GM04504 (cell line): ENCODE data around the gene SND1.
"Not testable (repeated sequence)": the region's sequence is repeated elsewhere in the genome, so short reads cannot be mapped to it uniquely, and the experiment has no call there.

Experiments
- DNase-seq: peaks from one replicate; pipeline ENCODE4 v3.0.0-alpha.2; 2012; ENCODE audit warnings: low read depth

Gene SND1

DNA sequence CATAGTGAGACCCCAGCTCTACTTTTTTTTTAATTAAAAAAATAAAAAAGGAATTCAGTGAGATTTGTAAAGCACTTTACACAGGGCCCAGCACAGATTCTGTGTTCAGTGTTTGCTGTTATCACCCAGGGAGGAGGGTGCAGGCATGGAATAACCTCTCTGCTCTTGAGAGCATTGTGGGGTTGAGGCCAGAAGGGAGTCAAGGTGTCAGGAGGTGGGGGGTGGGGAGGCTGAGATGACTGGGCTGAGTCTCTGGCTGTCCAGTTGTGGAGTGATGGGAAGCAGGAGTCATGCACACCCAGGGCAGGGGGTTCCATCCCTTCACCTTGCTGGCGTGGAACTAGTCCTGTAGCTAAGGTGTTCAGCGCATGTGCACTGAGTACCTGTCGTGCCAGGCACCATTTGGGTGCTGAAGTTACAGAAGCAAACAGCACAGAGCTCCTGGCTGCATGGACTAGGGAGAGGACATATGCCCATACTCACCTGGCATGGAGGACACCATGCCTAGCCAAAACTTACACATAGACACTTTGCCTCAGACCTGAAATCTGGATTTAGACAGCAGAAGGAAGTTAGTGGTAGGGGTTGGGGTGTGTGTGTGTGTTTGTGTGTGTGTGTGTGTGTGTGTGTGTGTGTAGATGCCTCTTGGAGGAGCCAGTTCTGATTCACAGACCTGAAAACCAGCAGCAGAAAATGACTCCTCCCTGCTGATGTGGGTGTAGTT lies 448.4 kb downstream of the SND1 start:
- no peak for DNase-seq

DNA sequence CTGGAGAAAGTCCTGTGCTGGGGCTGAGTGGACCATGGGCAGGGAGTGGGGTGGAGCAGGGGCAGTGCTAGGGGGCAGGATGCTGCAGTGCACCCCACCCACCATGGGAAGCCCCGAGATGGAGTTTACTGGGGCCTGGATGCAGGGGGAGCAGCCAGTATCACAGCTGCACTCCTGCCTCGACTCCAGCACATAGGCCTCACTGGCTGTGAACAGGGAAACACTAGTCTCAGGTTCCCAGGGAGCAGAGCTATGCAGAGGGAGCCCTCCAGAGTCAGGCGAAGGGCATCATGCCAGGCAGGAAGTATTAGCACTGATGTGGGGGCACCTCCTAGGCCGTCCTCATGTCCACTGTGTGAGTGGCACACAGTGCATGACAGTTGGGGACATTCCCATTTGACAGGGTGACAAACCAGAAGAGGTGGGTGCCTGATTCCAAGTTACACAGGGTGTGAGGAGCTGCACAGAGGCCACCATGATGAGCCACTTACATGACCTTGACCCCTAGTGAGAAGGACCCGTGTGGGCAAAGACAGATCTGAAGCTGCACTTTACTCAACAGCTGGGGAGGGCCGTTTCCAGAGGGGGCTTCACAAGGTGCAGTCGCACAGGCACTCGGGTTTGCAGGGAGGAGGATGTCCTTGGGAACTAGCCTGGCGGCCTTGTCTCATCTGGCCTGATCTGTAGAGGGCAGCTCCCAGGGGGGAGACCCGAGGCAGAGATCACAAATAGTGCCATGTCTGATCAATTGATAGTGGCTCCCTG lies 449.1 kb downstream of the SND1 start:
- no peak for DNase-seq

DNA sequence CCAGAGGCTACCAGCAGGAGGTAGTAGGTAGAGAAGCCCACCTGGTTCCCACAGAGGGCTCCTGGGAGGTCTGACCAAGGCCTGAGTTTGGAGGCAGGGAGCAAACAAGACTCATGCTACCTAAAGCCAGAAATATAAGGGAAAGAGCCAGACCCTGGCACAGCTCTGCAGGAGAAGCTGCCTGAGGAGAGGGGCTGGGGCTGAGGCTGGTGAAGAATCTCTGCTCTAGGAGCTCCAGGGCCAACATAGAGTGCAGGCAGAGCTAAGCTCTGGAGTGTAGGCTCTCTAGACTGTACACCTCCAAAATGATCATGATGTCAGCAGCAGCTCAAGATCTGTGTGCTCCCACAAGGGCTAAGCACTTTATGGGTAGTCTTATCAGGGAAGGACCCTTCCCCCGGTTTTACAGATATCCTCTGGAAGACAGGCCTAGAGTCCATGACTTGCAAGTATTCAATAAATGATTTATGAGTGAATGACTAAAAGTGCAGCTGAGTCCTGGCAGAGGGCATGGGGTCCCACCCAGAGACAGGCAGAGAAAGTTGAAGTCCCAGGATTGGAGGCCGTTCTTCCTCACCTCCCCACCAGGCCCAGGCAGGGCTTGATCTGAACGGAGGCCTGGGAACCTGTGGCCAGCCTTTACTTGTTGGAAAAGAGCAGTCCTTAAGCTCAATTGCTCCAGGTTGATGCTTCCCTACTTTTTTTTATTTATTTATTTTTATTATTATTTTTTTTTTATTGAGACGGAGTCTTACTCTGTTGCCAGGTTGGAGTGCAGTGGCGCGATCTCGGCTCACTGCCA lies 450.7 kb downstream of the SND1 start:
- no peak for DNase-seq

GRCh38 chr7:128103498-128104107 lies 451.6 kb downstream of the SND1 start:
- no peak for DNase-seq

GRCh38 chr7:128104108-128104742 lies 452.2 kb downstream of the SND1 start:
- no peak for DNase-seq

- DNase-seq, result no peak
These were observed 453.4 kb downstream of the SND1 start for GRCh38 chr7:128105228-128106022.

DNA sequence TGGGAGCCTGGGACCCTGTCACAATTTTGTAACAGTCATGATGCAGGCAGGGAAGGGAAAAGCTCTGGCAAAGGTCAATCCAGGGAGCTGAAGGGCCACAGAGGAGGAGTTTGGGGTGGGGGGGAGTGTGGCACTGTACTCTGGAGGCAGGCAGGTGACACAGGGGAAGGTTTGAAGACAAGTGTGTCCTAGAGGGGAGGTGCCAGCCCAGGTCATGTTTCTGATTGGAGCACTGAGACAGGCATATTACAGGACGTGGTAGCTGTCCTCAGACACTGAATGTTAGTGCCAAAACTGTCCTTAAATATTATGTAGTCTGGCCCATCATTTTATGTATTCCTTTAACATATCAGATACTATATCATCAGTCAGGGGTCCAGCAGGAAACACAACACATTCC lies 454.8 kb downstream of the SND1 start:
- no peak for DNase-seq

GRCh38 chr7:128107516-128107915 lies 455.5 kb downstream of the SND1 start:
- DNase-seq, result not testable (repeated sequence)

GRCh38 chr7:128108129-128108528 lies 456.1 kb downstream of the SND1 start:
- DNase-seq, result no peak

DNA sequence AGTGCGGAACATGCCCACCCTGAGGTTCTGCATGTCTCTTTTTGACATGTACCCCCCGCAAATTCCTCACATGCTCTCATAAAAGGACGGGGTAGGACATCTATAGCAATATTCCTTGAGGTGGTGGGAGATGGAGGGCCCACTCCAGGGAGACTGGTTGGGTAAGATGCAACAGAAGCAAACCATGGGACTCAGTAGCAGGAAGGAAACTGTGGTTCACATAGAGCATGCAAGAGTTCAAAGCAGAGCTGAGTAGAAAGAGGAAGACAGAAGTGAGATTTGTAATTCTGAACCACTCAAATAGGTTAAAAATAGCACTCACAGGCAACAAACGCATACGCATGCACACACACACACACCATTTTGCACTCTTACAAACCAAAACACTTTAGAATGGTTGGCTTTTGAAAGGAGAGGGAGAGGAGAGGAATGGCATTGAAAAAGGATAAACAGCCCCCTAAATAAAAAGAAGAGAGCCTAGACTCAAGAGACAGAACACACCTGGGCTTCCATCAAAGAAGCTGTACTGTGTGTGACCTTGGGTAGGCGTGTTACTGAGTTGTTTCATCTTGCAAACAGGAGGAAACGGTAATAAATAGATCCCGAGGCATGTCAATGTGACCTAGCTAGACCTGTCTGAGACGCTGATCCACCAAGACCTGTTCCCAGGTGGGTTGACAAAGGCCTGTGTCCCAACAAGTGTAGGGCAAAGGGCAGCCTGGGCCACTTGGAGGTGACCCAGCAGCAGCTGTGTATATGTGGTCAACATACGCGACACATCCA lies 456.8 kb downstream of the SND1 start:
- DNase-seq, result no peak

DNA sequence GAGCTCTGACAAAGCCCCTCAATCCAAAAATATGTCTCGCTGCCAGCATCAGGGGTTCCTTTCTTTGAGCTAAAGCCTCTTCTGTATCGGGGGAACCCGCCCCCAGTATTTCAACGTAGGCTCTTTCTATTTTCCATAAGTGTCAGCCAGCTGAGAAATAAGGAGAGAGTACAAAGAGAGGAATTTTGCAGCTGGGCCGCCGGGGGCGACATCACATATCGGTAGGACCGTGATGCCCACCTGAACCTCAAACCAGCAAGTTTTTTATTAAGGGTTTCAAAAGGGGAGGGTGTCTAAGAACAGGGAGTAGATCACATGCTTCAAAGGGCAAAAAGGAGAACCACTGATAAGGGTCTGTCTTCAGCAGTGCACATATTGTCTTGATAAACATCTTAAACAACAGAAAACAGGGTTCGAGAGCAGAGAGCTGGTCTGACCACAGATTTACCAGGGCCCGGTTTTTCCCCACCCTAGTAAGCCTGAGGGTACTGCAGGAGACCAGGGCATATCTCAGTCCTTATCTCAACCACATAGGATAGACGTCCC lies 457.5 kb downstream of the SND1 start:
- not testable (repeated sequence) for DNase-seq

- no peak for DNase-seq
These were observed 458.8 kb downstream of the SND1 start for GRCh38 chr7:128110641-128111364.

GRCh38 chr7:128112018-128112780 lies 460.2 kb downstream of the SND1 start:
- DNase-seq, result no peak

- no peak for DNase-seq
These were observed 460.8 kb downstream of the SND1 start for GRCh38 chr7:128112781-128113221.

GRCh38 chr7:128113839-128114238 lies 461.8 kb downstream of the SND1 start:
- DNase-seq, result no peak

DNA sequence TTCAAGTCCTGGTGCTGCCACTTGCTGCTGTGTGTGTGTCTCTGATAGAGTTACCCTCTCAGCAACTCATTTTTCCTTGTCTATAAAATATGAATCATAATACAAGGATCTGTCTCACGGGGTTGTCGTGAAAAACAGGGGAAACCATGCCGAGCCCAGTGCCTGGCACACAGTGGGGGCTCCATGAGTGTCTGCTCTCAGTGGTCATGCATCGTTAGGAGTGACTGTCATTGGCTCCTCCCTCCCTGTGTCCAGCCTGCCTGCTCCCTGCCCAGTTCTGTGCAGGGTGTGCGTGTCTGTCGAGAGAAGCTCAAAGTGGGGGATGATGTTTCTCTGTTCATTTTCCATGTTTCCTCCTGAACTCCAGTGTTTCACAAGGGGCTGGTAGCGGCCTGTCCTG lies 462.8 kb downstream of the SND1 start:
- DNase-seq, result no peak

GRCh38 chr7:128115336-128115820 lies 463.4 kb downstream of the SND1 start:
- no peak for DNase-seq
